Measurements from ENCODE around the gene BORCS5.

GRCh38 chr12:12467688-12468261, 110.9 kb downstream of the BORCS5 start:
- no peak for TF ChIP-seq CTCF (IDR thresholded peaks at IDR 0.05; ENCODE audit: low read length)
- no peak for TF ChIP-seq EZH2 (IDR thresholded peaks at IDR 0.05; ENCODE audit: borderline replicate concordance, low read length)

Measured in OCI-LY1 (cell line).